ENCODE results near the gene SCGB2B2. TPM values are rescaled to one million over a fixed set of nuclear protein-coding genes. Genes with fewer than 3 reads are reported as not detected.

Gene SCGB2B2
- total RNA-seq, 1 experiment from 2014 or later, result 1.00 TPM

DNA sequence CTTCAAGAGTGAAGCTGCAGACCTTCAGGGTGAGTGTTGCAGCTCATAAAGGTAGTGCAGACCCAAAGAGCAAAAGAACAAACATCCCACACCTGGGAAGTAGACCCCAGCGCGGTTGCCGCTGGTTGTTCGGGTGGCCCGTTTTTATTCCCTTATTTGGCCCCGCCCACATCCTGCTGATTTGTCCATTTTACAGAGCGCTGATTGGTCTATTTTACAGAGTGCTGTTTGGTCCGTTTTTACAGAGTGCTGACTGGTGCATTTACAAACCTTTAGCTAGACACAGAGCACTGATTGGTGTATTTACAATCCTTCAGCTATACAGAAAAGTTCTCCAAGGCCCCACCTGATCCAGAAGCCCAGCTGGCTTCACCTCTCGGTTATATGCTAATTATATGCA lies 1.0 kb downstream of the SCGB2B2 start:
- BruUV-seq (replicated peaks), result no TSS peak
- POLR2A ChIA-PET, result interaction anchor here (0.6 kb wide), 1 partner anchor 194 kb away, joined by 3 read pairs; the partner anchor contains the start of gene WTIP
- TF ChIP-seq, protein P1, sequence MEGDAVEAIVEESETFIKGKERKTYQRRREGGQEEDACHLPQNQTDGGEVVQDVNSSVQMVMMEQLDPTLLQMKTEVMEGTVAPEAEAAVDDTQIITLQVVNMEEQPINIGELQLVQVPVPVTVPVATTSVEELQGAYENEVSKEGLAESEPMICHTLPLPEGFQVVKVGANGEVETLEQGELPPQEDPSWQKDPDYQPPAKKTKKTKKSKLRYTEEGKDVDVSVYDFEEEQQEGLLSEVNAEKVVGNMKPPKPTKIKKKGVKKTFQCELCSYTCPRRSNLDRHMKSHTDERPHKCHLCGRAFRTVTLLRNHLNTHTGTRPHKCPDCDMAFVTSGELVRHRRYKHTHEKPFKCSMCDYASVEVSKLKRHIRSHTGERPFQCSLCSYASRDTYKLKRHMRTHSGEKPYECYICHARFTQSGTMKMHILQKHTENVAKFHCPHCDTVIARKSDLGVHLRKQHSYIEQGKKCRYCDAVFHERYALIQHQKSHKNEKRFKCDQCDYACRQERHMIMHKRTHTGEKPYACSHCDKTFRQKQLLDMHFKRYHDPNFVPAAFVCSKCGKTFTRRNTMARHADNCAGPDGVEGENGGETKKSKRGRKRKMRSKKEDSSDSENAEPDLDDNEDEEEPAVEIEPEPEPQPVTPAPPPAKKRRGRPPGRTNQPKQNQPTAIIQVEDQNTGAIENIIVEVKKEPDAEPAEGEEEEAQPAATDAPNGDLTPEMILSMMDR (IDR thresholded peaks at IDR 0.05; ENCODE audit: insufficient read depth in 1 of 2, low read depth in 1 of 2, low read length in 1 of 2, severe bottlenecking in 1 of 2, unreplicated experiment in 1 of 2), result no peak
- peaks cover 31% of the 10 kb centered on the region for H3K9me3 Mint-ChIP-seq (ENCODE audit: unreplicated experiment)
- intact Hi-C loops (cut with micrococcal nuclease; ENCODE audit: unreplicated experiment), result loop anchor here (2.0 kb wide), 1 partner anchor 97 kb away; the partner anchor contains the start of gene ZNF599
- Histone ChIP-seq H3K36me3 (ENCODE audit: control insufficient read depth, insufficient read depth, low read length) (peaks cover 9% of the 10 kb centered on the region), H3K27me3 (replicated peaks; ENCODE audit: control insufficient read depth, insufficient read depth, low read length) (no peaks in the 10 kb centered on the region), H3K9me3 (no peaks in the 10 kb centered on the region), H3K4me3 (ENCODE audit: low read depth, low read length) (no peak overlapping the region), H3K4me1 (peaks cover 16% of the 10 kb centered on the region)
- peaks cover 9% of the 10 kb centered on the region for H3K4me1 Mint-ChIP-seq (ENCODE audit: low read depth, unreplicated experiment)
- DNase-seq, result no peak
- peak overlapping the region; percentile 96 for H3K4me3 Mint-ChIP-seq (ENCODE audit: unreplicated experiment)
- peaks cover 36% of the 10 kb centered on the region for H3K36me3 Mint-ChIP-seq (ENCODE audit: insufficient read depth, unreplicated experiment)
- no peak overlapping the region for H3K27ac Mint-ChIP-seq (ENCODE audit: unreplicated experiment)
- H3K27me3 Mint-ChIP-seq (ENCODE audit: insufficient read depth, unreplicated experiment), result peaks cover 3% of the 10 kb centered on the region
- CTCF ChIA-PET, result no interaction called here

DNA sequence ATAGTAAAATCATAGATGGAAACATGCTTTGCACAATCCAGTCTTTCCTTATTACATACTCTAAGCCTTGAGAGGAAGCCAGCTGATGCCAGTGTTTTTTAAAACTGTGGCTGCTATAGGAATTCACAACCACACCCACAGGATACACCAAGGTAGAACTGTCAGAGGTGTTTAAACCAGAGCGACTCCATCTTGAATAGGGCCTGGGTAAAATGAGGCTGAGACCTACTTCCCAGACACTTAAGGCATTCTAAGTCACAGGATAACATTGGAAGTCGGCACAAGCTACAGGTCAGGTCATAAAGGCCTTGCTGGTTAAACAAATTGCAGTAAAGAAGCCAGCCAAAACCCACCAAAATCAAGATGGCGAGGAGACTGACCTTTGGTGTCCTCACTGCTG lies 1.7 kb downstream of the SCGB2B2 start:
- Mint-ChIP-seq H3K36me3 (ENCODE audit: insufficient read depth, unreplicated experiment) (peaks cover 31% of the 10 kb centered on the region), H3K4me3 (ENCODE audit: unreplicated experiment) (no peak overlapping the region), H3K27ac (ENCODE audit: unreplicated experiment) (no peak overlapping the region), H3K27me3 (ENCODE audit: insufficient read depth, unreplicated experiment) (peaks cover 3% of the 10 kb centered on the region), H3K9me3 (ENCODE audit: unreplicated experiment) (peaks cover 24% of the 10 kb centered on the region), H3K4me1 (ENCODE audit: low read depth, unreplicated experiment) (peaks cover 9% of the 10 kb centered on the region)
- Histone ChIP-seq H3K4me1 (peaks cover 16% of the 10 kb centered on the region), H3K9me3 (no peaks in the 10 kb centered on the region), H3K4me3 (ENCODE audit: low read depth, low read length) (no peak overlapping the region), H3K27me3 (replicated peaks; ENCODE audit: control insufficient read depth, insufficient read depth, low read length) (no peaks in the 10 kb centered on the region), H3K36me3 (ENCODE audit: control insufficient read depth, insufficient read depth, low read length) (peaks cover 9% of the 10 kb centered on the region)
- ChIA-PET CTCF (no interaction called here), POLR2A (no interaction called here)
- no peak for DNase-seq
- intact Hi-C loops (cut with micrococcal nuclease; ENCODE audit: unreplicated experiment), result no loop called here
- no TSS peak for BruUV-seq (replicated peaks)
- TF ChIP-seq, protein P1 (IDR thresholded peaks at IDR 0.05; ENCODE audit: insufficient read depth in 1 of 2, low read depth in 1 of 2, low read length in 1 of 2, severe bottlenecking in 1 of 2, unreplicated experiment in 1 of 2), result no peak

DNA sequence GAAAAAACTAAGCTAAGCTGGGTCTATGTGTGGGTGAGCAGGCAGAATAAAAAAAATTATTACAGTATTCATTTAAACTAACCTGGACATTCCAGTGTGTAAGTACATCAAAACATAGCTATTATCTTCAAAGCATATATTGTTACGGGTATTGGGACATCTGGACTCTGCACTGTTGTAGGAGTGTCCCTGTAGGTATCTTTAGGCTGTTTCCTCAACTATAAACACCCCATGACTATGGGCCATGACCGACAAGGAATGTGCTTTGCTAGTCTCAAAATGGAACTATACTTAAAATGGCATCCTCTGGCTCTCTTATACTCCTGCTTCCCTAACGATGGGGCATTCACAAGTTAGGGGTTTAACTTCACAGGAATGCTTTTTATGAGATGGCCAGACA lies 3.4 kb downstream of the SCGB2B2 start:
- BruUV-seq (replicated peaks), result no TSS peak
- intact Hi-C loops (cut with micrococcal nuclease; ENCODE audit: unreplicated experiment), result no loop called here
- H3K4me1 ChIP-seq, result peaks cover 14% of the 10 kb centered on the region
- no peaks in the 10 kb centered on the region for H3K36me3 ChIP-seq (ENCODE audit: control insufficient read depth, insufficient read depth, low read length)
- DNase-seq, result peak in 1 of 2 experiments; percentile 36
- H3K9me3 ChIP-seq, result no peaks in the 10 kb centered on the region
- ChIA-PET CTCF (interaction anchor here (0.6 kb wide), 1 partner anchor 32 kb away, joined by 3 read pairs; no protein-coding TSS in a partner anchor), POLR2A (no interaction called here)
- no peak overlapping the region for H3K4me3 ChIP-seq (ENCODE audit: low read depth, low read length)
- no peak overlapping the region for H3K4me3 Mint-ChIP-seq (ENCODE audit: unreplicated experiment)
- no peaks in the 10 kb centered on the region for H3K27me3 ChIP-seq (replicated peaks; ENCODE audit: control insufficient read depth, insufficient read depth, low read length)
- peaks cover 11% of the 10 kb centered on the region for H3K9me3 Mint-ChIP-seq (ENCODE audit: unreplicated experiment)
- peaks cover 3% of the 10 kb centered on the region for H3K27me3 Mint-ChIP-seq (ENCODE audit: insufficient read depth, unreplicated experiment)
- H3K4me1 Mint-ChIP-seq (ENCODE audit: low read depth, unreplicated experiment), result no peaks in the 10 kb centered on the region
- no peak overlapping the region for H3K27ac Mint-ChIP-seq (ENCODE audit: unreplicated experiment)
- peaks cover 20% of the 10 kb centered on the region for H3K36me3 Mint-ChIP-seq (ENCODE audit: insufficient read depth, unreplicated experiment)
- TF ChIP-seq, protein P1 (IDR thresholded peaks at IDR 0.05; ENCODE audit: insufficient read depth in 1 of 2, low read depth in 1 of 2, low read length in 1 of 2, severe bottlenecking in 1 of 2, unreplicated experiment in 1 of 2), result no peak
